WTC11 (cell line): ENCODE measurements around the gene NEMP1. TPM values are rescaled to one million over a fixed set of nuclear protein-coding genes. Genes with fewer than 3 reads are reported as not detected.
A peak's percentile ranks its signal among the peaks of the same experiment; 100 is the strongest.

ENCODE experiments used
- ATAC-seq: fragments of 200-7000 bp; cut with Tn5 transposase; 2 replicates; pipeline ENCODE4 v1.10.0; 2021; ENCODE audit warnings: mild to moderate bottlenecking, moderate library complexity
- CTCF ChIA-PET: fragments of 300-600 bp; sonication (Branson Sonifier 250); formaldehyde crosslinking; loops from one replicate; lab custom pipeline; 2021; ENCODE audit warnings: antibody characterized with exemption; lab: Charles Lee
- POLR2A ChIA-PET: fragments of 350-600 bp; sonication (Branson Sonifier 250); formaldehyde crosslinking; loops from one replicate; lab custom pipeline; 2021; ENCODE audit warnings: antibody characterized with exemption; lab: Charles Lee
- DNase-seq: peaks from one replicate; pipeline ENCODE4 v3.0.0; 2021; ENCODE audit warnings: low spot score
- H3K27ac Mint-ChIP-seq: 2 replicates; pipeline ENCODE4 v1.8.0; 2021; ENCODE audit warnings: mixed read lengths
- H3K27me3 Mint-ChIP-seq: 2 replicates; pipeline ENCODE4 v1.8.0; 2021; ENCODE audit warnings: low read depth, mild to moderate bottlenecking, moderate library complexity, mixed read lengths
- H3K36me3 Mint-ChIP-seq: 2 replicates; pipeline ENCODE4 v1.8.0; 2021; ENCODE audit warnings: mixed read lengths
- H3K4me1 Mint-ChIP-seq: 2 replicates; pipeline ENCODE4 v1.8.0; 2022; ENCODE audit warnings: mixed read lengths
- H3K4me3 Mint-ChIP-seq: 2 replicates; pipeline ENCODE4 v1.8.0; 2021; ENCODE audit warnings: mild to moderate bottlenecking, moderate library complexity, mixed read lengths
- H3K9me3 Mint-ChIP-seq: 2 replicates; pipeline ENCODE4 v1.8.0; 2021; ENCODE audit warnings: mixed read lengths
- CBFB ChIP-seq: sonication (generic); formaldehyde crosslinking; IDR thresholded peaks from 2 replicates; pipeline ENCODE4 v1.8.1; 2022; ENCODE audit warnings: mild to moderate bottlenecking, low read depth, missing genetic modification reagents
- ELF4 ChIP-seq: sonication (generic); formaldehyde crosslinking; IDR thresholded peaks from 2 replicates; pipeline ENCODE4 v1.8.1; 2022; ENCODE audit warnings: low read depth, mild to moderate bottlenecking, moderate library complexity, missing genetic modification reagents
- NFATC4 ChIP-seq: fragments of 250-450 bp; sonication (Bioruptor Pico); IDR thresholded peaks from 2 replicates; pipeline ENCODE4 v1.9.0; 2021; ENCODE audit warnings: mild to moderate bottlenecking
- NFYB ChIP-seq: sonication (generic); formaldehyde crosslinking; conservative IDR thresholded peaks from 2 replicates; pipeline ENCODE4 v1.8.0; 2022; ENCODE audit warnings: low read depth, missing genetic modification reagents
- NR1H2 ChIP-seq: sonication (generic); formaldehyde crosslinking; IDR thresholded peaks from 2 replicates; pipeline ENCODE4 v1.9.0; 2021; ENCODE audit warnings: mild to moderate bottlenecking, moderate library complexity, missing genetic modification reagents
- SP1 ChIP-seq: sonication (generic); formaldehyde crosslinking; conservative IDR thresholded peaks from 2 replicates; pipeline ENCODE4 v1.8.1; 2022; ENCODE audit warnings: missing genetic modification reagents
- total RNA-seq: library from RNA; stranded (reverse); gene quantifications from 3 replicates; pipeline ENCODE4 v1.2.3, GENCODE V29; 2021
- TF ChIP-seq, protein P1 (sequence below): sonication (generic); formaldehyde crosslinking; IDR thresholded peaks from 2 replicates; pipeline ENCODE4 v1.8.0; 2023; ENCODE audit warnings: mild to moderate bottlenecking, missing genetic modification reagents
- TF ChIP-seq, protein P2 (sequence below): sonication (generic); formaldehyde crosslinking; IDR thresholded peaks from 2 replicates; pipeline ENCODE4 v1.8.1; 2023; ENCODE audit warnings: mild to moderate bottlenecking, missing genetic modification reagents
- TF ChIP-seq, protein P3 (sequence below): sonication (generic); formaldehyde crosslinking; IDR thresholded peaks from 2 replicates; pipeline ENCODE4 v1.8.0; 2022; ENCODE audit warnings: missing genetic modification reagents
- TF ChIP-seq, protein P4 (sequence below): sonication (generic); formaldehyde crosslinking; conservative IDR thresholded peaks from 2 replicates; pipeline ENCODE4 v1.8.1; 2023; ENCODE audit warnings: mild to moderate bottlenecking, low read depth, missing genetic modification reagents, moderate library complexity
- TF ChIP-seq, protein P5 (sequence below): fragments of 200-600 bp; IDR thresholded peaks from 2 replicates; pipeline ENCODE4 v1.8.0; 2022; ENCODE audit warnings: antibody characterized with exemption

The NEMP1 gene
- total RNA-seq, 1 experiment from 2014 or later = 41.9 TPM

DNA sequence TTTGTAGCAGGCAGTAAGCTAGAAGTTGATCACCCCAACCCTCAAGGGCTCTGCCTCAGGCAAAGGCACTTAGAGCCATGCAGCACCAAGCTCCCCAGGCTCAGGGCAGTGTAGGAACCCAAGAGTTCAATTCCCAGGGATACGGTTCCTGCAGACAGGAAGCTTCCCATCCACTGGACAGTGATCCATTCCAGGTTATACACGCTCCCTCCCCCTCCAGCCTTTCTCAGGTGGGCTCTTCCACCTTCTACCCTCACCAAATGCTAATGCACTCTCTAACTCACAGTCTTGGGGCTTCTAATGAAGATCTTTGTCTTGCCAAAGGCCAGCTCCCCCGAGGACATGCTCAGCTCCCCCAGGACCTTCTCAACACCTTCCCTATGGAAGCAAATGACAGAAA, 41.3 kb downstream of the NEMP1 start:
- H3K36me3 Mint-ChIP-seq = no peaks in the 10 kb centered on the region
- ChIA-PET CTCF (interaction anchor here (0.5 to 2.5 kb wide), 3 partner anchors 16 to 75 kb away, joined by 4 to 7 read pairs (median 5); partner anchors contain the start of gene STAT6), POLR2A (no interaction called here)
- H3K9me3 Mint-ChIP-seq = no peaks in the 10 kb centered on the region
- TF ChIP-seq NFATC4 (CRISPR knock-in tag) = no peak
- TF ChIP-seq, protein P1, sequence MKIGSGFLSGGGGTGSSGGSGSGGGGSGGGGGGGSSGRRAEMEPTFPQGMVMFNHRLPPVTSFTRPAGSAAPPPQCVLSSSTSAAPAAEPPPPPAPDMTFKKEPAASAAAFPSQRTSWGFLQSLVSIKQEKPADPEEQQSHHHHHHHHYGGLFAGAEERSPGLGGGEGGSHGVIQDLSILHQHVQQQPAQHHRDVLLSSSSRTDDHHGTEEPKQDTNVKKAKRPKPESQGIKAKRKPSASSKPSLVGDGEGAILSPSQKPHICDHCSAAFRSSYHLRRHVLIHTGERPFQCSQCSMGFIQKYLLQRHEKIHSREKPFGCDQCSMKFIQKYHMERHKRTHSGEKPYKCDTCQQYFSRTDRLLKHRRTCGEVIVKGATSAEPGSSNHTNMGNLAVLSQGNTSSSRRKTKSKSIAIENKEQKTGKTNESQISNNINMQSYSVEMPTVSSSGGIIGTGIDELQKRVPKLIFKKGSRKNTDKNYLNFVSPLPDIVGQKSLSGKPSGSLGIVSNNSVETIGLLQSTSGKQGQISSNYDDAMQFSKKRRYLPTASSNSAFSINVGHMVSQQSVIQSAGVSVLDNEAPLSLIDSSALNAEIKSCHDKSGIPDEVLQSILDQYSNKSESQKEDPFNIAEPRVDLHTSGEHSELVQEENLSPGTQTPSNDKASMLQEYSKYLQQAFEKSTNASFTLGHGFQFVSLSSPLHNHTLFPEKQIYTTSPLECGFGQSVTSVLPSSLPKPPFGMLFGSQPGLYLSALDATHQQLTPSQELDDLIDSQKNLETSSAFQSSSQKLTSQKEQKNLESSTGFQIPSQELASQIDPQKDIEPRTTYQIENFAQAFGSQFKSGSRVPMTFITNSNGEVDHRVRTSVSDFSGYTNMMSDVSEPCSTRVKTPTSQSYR = no peak
- no peak for TF ChIP-seq CBFB (CRISPR knock-in tag)
- TF ChIP-seq, protein P2, sequence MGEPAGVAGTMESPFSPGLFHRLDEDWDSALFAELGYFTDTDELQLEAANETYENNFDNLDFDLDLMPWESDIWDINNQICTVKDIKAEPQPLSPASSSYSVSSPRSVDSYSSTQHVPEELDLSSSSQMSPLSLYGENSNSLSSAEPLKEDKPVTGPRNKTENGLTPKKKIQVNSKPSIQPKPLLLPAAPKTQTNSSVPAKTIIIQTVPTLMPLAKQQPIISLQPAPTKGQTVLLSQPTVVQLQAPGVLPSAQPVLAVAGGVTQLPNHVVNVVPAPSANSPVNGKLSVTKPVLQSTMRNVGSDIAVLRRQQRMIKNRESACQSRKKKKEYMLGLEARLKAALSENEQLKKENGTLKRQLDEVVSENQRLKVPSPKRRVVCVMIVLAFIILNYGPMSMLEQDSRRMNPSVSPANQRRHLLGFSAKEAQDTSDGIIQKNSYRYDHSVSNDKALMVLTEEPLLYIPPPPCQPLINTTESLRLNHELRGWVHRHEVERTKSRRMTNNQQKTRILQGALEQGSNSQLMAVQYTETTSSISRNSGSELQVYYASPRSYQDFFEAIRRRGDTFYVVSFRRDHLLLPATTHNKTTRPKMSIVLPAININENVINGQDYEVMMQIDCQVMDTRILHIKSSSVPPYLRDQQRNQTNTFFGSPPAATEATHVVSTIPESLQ (CRISPR knock-in tag) = no peak
- no peak for TF ChIP-seq SP1 (CRISPR knock-in tag)
- TF ChIP-seq, protein P3, sequence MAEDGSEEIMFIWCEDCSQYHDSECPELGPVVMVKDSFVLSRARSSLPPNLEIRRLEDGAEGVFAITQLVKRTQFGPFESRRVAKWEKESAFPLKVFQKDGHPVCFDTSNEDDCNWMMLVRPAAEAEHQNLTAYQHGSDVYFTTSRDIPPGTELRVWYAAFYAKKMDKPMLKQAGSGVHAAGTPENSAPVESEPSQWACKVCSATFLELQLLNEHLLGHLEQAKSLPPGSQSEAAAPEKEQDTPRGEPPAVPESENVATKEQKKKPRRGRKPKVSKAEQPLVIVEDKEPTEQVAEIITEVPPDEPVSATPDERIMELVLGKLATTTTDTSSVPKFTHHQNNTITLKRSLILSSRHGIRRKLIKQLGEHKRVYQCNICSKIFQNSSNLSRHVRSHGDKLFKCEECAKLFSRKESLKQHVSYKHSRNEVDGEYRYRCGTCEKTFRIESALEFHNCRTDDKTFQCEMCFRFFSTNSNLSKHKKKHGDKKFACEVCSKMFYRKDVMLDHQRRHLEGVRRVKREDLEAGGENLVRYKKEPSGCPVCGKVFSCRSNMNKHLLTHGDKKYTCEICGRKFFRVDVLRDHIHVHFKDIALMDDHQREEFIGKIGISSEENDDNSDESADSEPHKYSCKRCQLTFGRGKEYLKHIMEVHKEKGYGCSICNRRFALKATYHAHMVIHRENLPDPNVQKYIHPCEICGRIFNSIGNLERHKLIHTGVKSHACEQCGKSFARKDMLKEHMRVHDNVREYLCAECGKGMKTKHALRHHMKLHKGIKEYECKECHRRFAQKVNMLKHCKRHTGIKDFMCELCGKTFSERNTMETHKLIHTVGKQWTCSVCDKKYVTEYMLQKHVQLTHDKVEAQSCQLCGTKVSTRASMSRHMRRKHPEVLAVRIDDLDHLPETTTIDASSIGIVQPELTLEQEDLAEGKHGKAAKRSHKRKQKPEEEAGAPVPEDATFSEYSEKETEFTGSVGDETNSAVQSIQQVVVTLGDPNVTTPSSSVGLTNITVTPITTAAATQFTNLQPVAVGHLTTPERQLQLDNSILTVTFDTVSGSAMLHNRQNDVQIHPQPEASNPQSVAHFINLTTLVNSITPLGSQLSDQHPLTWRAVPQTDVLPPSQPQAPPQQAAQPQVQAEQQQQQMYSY (CRISPR knock-in tag) = peak; percentile 94
- TF ChIP-seq, protein P4, sequence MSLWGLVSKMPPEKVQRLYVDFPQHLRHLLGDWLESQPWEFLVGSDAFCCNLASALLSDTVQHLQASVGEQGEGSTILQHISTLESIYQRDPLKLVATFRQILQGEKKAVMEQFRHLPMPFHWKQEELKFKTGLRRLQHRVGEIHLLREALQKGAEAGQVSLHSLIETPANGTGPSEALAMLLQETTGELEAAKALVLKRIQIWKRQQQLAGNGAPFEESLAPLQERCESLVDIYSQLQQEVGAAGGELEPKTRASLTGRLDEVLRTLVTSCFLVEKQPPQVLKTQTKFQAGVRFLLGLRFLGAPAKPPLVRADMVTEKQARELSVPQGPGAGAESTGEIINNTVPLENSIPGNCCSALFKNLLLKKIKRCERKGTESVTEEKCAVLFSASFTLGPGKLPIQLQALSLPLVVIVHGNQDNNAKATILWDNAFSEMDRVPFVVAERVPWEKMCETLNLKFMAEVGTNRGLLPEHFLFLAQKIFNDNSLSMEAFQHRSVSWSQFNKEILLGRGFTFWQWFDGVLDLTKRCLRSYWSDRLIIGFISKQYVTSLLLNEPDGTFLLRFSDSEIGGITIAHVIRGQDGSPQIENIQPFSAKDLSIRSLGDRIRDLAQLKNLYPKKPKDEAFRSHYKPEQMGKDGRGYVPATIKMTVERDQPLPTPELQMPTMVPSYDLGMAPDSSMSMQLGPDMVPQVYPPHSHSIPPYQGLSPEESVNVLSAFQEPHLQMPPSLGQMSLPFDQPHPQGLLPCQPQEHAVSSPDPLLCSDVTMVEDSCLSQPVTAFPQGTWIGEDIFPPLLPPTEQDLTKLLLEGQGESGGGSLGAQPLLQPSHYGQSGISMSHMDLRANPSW (CRISPR knock-in tag) = no peak
- peaks cover 3% of the 10 kb centered on the region; the same call in 1 of the 2 replicates for H3K27me3 Mint-ChIP-seq
- ATAC-seq (peak; percentile 26; the same call in 1 of the 2 replicates), DNase-seq (no peak)
- H3K4me3 Mint-ChIP-seq = no peak overlapping the region
- H3K4me1 Mint-ChIP-seq = peaks cover 8% of the 10 kb centered on the region
- no peak overlapping the region for H3K27ac Mint-ChIP-seq

DNA sequence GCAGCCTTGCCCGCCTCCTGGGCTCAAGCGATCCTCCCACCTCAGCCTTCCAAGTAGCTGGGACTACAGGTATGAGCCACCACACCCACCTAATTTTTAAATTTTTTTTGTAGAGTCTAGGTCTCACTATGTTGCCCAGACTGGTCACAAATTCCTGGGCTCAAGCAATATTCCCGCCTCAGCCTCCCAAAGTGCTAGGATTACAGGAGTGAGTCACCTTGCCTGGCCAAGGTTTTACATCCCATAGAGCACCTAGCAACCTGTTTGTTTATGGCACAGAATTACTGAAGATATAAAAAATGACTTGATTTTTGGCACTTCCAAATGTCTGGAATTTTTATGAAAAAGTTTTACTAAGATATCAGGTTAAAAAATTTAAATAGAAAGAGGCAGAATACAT, 45.2 kb downstream of the NEMP1 start:
- TF ChIP-seq, protein P1 = no peak
- TF ChIP-seq NR1H2 (CRISPR knock-in tag) (no peak), ELF4 (CRISPR knock-in tag) (no peak), NFYB (CRISPR knock-in tag) (no peak)
- TF ChIP-seq, protein P5, sequence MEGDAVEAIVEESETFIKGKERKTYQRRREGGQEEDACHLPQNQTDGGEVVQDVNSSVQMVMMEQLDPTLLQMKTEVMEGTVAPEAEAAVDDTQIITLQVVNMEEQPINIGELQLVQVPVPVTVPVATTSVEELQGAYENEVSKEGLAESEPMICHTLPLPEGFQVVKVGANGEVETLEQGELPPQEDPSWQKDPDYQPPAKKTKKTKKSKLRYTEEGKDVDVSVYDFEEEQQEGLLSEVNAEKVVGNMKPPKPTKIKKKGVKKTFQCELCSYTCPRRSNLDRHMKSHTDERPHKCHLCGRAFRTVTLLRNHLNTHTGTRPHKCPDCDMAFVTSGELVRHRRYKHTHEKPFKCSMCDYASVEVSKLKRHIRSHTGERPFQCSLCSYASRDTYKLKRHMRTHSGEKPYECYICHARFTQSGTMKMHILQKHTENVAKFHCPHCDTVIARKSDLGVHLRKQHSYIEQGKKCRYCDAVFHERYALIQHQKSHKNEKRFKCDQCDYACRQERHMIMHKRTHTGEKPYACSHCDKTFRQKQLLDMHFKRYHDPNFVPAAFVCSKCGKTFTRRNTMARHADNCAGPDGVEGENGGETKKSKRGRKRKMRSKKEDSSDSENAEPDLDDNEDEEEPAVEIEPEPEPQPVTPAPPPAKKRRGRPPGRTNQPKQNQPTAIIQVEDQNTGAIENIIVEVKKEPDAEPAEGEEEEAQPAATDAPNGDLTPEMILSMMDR = no peak
- peaks cover 19% of the 10 kb centered on the region for H3K4me1 Mint-ChIP-seq
- ATAC-seq (no peak), DNase-seq (no peak)
- no peaks in the 10 kb centered on the region for H3K9me3 Mint-ChIP-seq
- no peak overlapping the region for H3K4me3 Mint-ChIP-seq
- no peaks in the 10 kb centered on the region for H3K27me3 Mint-ChIP-seq
- CTCF ChIA-PET = interaction anchor here (0.6 to 3.3 kb wide), 3 partner anchors 32 to 210 kb away, joined by 5 to 25 read pairs (median 12); partner anchors contain the start of gene STAT6
- H3K27ac Mint-ChIP-seq = no peak overlapping the region
- no peaks in the 10 kb centered on the region for H3K36me3 Mint-ChIP-seq
- POLR2A ChIA-PET = no interaction called here
